ENCODE measurements around the gene TLR5. TPM values are rescaled to one million over a fixed set of nuclear protein-coding genes. Genes with fewer than 3 reads are reported as not detected.
A peak's percentile ranks its signal among the peaks of the same experiment; 100 is the strongest.

The TLR5 gene
- total and polyA plus RNA-seq, 4 donors = 0.20 to 20.9 (median 3.5) TPM

DNA sequence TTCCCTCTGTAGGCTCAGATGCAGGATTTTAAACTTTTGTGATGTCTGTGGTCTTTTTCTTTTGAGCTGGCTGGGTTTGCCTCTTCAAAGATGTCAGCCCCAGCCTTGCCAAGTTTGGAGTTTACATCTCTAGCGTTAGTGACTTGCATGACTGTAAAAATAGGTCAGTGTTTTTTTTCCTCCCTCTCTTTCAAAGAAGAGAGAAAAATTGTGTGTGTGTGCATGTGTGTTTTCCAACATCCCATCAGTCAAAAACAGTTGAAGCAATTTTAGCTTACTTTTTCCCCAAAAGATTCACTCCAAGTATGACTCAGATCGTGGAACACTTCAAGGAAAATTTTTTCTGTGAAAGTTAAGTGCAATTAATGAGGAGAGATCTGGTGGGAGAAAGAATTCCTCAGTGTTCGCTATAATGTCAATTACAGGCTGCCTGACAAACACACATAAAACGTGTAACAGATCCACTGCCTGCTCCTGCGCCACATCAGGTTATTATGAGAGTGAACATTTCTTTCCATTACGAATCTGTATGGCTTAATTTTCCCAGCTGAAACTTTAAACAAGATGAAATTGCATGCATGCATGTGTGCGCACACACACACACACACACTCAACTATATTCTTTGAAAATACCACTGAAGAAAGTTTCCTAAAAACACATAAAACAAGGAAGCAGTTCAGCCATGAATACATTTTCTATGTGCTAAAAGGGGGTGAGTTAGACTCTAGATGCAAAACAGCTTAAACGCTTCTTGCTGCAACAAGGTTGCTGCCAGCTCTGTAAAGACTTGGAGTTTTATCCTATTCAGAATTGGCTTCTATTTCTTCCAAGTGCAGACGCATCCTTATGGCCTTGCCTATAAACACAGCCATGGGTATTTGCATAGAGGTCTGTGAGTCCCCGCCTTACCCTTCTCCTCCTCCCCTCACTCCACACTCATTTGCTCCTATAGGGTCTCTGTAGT is 55.5 kb downstream of the TLR5 start:
- no peaks in the 10 kb centered on the region for H3K4me1 ChIP-seq (ENCODE audit: control insufficient read depth in 1 of 2, insufficient read depth in 2 of 2, low read length in 2 of 2)
- 20 to 24% methylated on average over 10 of the region's 10 CpGs for WGBS, 2 donors
- H3K9me3 ChIP-seq (ENCODE audit: control insufficient read depth, low read length) = no peaks in the 10 kb centered on the region
- no peaks in the 10 kb centered on the region for H3K27me3 ChIP-seq (ENCODE audit: control insufficient read depth in 1 of 2, insufficient read depth in 2 of 2, low read length in 1 of 2)
- intact Hi-C loops (cut with DNase I) = loop anchor here in 1 of 2 donors (2.0 kb wide), 1 partner anchor 351 kb away; the partner anchor contains the start of gene FAM177B
- no peak overlapping the region for H3K4me3 ChIP-seq (ENCODE audit: low read length in 2 of 2)
- no peak overlapping the region for H3K27ac ChIP-seq (ENCODE audit: low read depth in 1 of 2, low read length in 2 of 2)
- no peak for DNase-seq
- H3K36me3 ChIP-seq (ENCODE audit: control insufficient read depth in 1 of 2, insufficient read depth in 2 of 2, low read length in 1 of 2) = no peaks in the 10 kb centered on the region
- no peak for ATAC-seq (ENCODE audit: low FRiP score)

DNA sequence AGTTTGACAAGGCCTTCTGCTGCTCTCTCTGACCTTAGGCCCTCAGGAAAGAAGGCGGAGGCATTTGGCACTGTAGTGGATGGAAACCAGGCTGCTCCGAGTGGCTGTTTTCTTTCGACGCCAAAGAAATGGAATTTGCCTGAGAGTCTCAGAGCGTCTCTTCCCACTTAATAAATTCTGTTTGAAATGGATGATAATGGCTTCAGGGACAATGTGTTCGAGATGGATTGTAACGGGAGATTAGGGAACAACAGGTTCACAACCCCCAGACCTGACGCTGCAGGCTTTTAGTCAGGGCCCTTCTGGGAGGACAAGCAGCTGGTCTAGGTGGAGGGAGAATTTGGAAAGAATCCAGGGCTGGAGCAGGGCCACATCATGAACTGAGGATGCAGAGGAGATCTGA is 58.6 kb downstream of the TLR5 start:
- no peak overlapping the region for H3K4me3 ChIP-seq (ENCODE audit: low read length in 2 of 2)
- ATAC-seq (ENCODE audit: low FRiP score) = no peak
- WGBS, 2 donors = 88 to 90% methylated on average over 8 of the region's 8 CpGs
- H3K9me3 ChIP-seq (ENCODE audit: control insufficient read depth, low read length) = no peaks in the 10 kb centered on the region
- no peak overlapping the region for H3K27ac ChIP-seq (ENCODE audit: low read depth in 1 of 2, low read length in 2 of 2)
- H3K36me3 ChIP-seq (ENCODE audit: control insufficient read depth in 1 of 2, insufficient read depth in 2 of 2, low read length in 1 of 2) = no peaks in the 10 kb centered on the region
- no peak for DNase-seq
- intact Hi-C loops (cut with DNase I) = loop anchor here in 1 of 2 donors (5.0 kb wide), 2 partner anchors 292 to 347 kb away; partner anchors contain the start of gene FAM177B
- H3K4me1 ChIP-seq (ENCODE audit: control insufficient read depth in 1 of 2, insufficient read depth in 2 of 2, low read length in 2 of 2) = no peaks in the 10 kb centered on the region
- H3K27me3 ChIP-seq (ENCODE audit: control insufficient read depth in 1 of 2, insufficient read depth in 2 of 2, low read length in 1 of 2) = no peaks in the 10 kb centered on the region

DNA sequence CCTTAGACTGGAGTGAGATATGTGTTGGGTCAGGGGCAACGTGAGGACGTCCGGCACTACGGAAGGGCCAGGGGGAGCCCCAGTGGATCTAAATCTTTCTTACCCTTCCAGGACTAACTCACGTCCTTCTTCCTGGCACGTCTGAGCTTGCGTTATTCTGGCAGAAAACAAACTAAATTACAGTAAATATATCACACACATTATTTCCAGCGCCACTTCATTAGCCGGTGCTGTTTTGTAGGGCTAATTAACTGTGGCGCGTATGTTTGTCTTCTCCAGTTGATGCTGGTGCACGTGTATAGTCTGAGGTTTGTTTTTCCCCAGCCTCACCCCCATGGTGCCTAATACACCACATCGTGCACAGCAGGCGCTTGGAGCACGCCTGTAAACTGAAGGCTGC is 59.2 kb downstream of the TLR5 start:
- Histone ChIP-seq H3K9me3 (ENCODE audit: control insufficient read depth, low read length) (no peaks in the 10 kb centered on the region), H3K27ac (ENCODE audit: low read depth in 1 of 2, low read length in 2 of 2) (no peak overlapping the region), H3K36me3 (ENCODE audit: control insufficient read depth in 1 of 2, insufficient read depth in 2 of 2, low read length in 1 of 2) (no peaks in the 10 kb centered on the region), H3K4me3 (ENCODE audit: low read length in 2 of 2) (no peak overlapping the region), H3K4me1 (ENCODE audit: control insufficient read depth in 1 of 2, insufficient read depth in 2 of 2, low read length in 2 of 2) (no peaks in the 10 kb centered on the region), H3K27me3 (ENCODE audit: control insufficient read depth in 1 of 2, insufficient read depth in 2 of 2, low read length in 1 of 2) (no peaks in the 10 kb centered on the region)
- intact Hi-C loops (cut with DNase I) = loop anchor here in 1 of 2 donors (5.0 kb wide), 2 partner anchors 292 to 347 kb away; partner anchors contain the start of gene FAM177B
- DNase-seq (no peak), ATAC-seq (ENCODE audit: low FRiP score) (no peak)
- 95% methylated on average over 15 of the region's 15 CpGs for WGBS, 2 donors

DNA sequence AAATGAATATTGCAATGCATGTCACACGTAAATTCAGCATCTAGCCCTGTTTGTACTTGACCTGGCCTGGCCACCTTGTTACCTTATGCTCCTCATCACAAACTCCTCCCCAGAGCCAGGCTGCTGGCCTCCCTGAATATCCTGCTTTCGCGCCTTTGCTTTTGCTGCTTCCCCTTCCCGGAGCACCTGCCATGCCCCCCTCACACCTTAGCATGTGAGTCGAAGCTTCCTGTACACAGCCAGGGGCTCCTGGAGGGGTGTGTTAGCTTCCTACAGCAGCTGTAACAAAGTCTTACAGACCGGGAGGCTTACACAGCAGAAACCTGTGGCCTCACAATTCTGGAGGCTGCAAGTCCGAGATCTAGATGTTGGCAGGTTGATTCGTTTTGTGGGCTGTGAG is 60.1 kb downstream of the TLR5 start:
- H3K4me3 ChIP-seq (ENCODE audit: low read length in 2 of 2) = no peak overlapping the region
- H3K9me3 ChIP-seq (ENCODE audit: control insufficient read depth, low read length) = no peaks in the 10 kb centered on the region
- H3K27me3 ChIP-seq (ENCODE audit: control insufficient read depth in 1 of 2, insufficient read depth in 2 of 2, low read length in 1 of 2) = no peaks in the 10 kb centered on the region
- H3K27ac ChIP-seq (ENCODE audit: low read depth in 1 of 2, low read length in 2 of 2) = no peak overlapping the region
- ATAC-seq (ENCODE audit: low FRiP score) (no peak), DNase-seq (no peak)
- no peaks in the 10 kb centered on the region for H3K36me3 ChIP-seq (ENCODE audit: control insufficient read depth in 1 of 2, insufficient read depth in 2 of 2, low read length in 1 of 2)
- WGBS, 2 donors = 90 to 95% methylated on average over 8 of the region's 8 CpGs
- intact Hi-C loops (cut with DNase I) = loop anchor here in 1 of 2 donors (5.0 kb wide), 2 partner anchors 291 to 346 kb away; partner anchors contain the start of gene FAM177B
- no peaks in the 10 kb centered on the region for H3K4me1 ChIP-seq (ENCODE audit: control insufficient read depth in 1 of 2, insufficient read depth in 2 of 2, low read length in 2 of 2)

DNA sequence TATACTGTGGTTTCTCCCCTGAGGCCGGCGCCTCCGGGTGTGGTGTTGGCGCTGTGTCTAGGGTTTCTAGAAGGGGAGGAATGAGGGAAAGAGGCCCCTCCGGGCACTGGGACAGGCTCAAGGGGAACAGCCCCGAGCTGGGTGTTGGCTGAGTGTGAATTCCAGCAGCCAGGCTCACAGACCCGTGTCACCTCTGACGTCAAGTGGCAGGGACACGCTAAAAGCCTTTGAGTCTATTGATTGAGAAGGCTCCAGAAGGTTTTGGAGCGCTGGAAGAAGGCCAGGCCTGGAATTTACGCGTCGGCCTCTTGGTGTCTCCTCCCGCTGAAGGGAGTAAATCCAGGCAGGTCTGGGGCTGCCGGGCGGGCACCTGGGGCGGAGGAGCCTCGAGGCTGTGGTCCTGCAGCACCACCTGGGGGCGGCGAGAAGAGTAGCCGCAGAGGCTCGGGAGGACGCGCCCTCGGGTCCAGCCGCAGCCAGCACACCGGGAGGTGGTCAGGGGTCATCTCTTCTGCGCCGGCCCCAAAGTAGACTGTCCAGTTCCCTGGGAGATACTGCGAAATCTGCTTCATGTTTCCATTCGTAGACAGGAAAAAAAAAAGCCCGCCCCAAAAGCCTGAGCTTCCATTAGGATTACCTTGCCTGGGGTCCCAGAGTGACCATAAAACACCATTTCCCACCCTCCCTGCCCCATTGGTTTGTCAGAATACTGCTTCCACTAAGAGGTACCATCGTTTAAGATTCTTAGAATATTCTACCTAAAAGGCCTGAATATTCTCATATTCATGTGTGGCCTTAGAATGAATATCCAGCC is 61.7 kb downstream of the TLR5 start:
- ATAC-seq (ENCODE audit: low FRiP score) (peak; percentile 94), DNase-seq (peak; percentile 87 to 93)
- peak overlapping the region in 1 of 2 donors; percentile 44 for H3K4me3 ChIP-seq (ENCODE audit: low read length in 2 of 2)
- no peaks in the 10 kb centered on the region for H3K9me3 ChIP-seq (ENCODE audit: control insufficient read depth, low read length)
- peak overlapping the region in 1 of 2 donors; percentile 20 for H3K27ac ChIP-seq (ENCODE audit: low read depth in 1 of 2, low read length in 2 of 2)
- no peaks in the 10 kb centered on the region for H3K27me3 ChIP-seq (ENCODE audit: control insufficient read depth in 1 of 2, insufficient read depth in 2 of 2, low read length in 1 of 2)
- no peaks in the 10 kb centered on the region for H3K4me1 ChIP-seq (ENCODE audit: control insufficient read depth in 1 of 2, insufficient read depth in 2 of 2, low read length in 2 of 2)
- intact Hi-C loops (cut with DNase I) = loop anchor here (1.0 to 5.0 kb wide), 3 partner anchors 289 to 344 kb away; partner anchors contain the start of gene FAM177B (in 1 of the 2)
- 4% methylated on average over 30 to 33 of the region's 33 CpGs for WGBS, 2 donors
- no peaks in the 10 kb centered on the region for H3K36me3 ChIP-seq (ENCODE audit: control insufficient read depth in 1 of 2, insufficient read depth in 2 of 2, low read length in 1 of 2)

DNA sequence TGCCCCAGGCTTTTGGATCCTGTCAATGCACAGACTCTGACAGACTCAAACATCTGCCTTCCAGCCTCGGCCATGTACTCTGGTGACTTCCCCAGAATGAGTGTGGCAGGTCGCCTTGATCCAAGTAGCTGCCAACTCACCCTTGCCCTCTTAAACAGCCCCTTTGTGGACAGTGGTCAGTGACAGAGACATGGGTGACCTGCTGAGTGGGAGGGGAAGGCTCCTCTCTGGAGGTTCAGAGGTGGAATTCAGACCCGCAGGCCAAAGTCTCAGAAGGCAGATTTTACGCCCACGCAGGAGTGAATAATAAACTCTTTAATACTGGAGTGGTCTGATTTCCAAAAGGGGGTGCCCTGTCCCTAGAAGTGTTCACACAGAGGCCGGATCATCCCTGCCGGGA is 63.5 kb downstream of the TLR5 start:
- H3K9me3 ChIP-seq (ENCODE audit: control insufficient read depth, low read length) = no peaks in the 10 kb centered on the region
- H3K27ac ChIP-seq (ENCODE audit: low read depth in 1 of 2, low read length in 2 of 2) = no peak overlapping the region
- WGBS, 2 donors = 89 to 91% methylated on average over 7 of the region's 7 CpGs
- ATAC-seq (ENCODE audit: low FRiP score) = no peak
- no peak for DNase-seq
- H3K36me3 ChIP-seq (ENCODE audit: control insufficient read depth in 1 of 2, insufficient read depth in 2 of 2, low read length in 1 of 2) = no peaks in the 10 kb centered on the region
- H3K27me3 ChIP-seq (ENCODE audit: control insufficient read depth in 1 of 2, insufficient read depth in 2 of 2, low read length in 1 of 2) = no peaks in the 10 kb centered on the region
- intact Hi-C loops (cut with DNase I) = loop anchor here in 1 of 2 donors (5.0 kb wide), 2 partner anchors 42 to 267 kb away; no protein-coding TSS in a partner anchor
- no peaks in the 10 kb centered on the region for H3K4me1 ChIP-seq (ENCODE audit: control insufficient read depth in 1 of 2, insufficient read depth in 2 of 2, low read length in 2 of 2)
- H3K4me3 ChIP-seq (ENCODE audit: low read length in 2 of 2) = no peak overlapping the region

DNA sequence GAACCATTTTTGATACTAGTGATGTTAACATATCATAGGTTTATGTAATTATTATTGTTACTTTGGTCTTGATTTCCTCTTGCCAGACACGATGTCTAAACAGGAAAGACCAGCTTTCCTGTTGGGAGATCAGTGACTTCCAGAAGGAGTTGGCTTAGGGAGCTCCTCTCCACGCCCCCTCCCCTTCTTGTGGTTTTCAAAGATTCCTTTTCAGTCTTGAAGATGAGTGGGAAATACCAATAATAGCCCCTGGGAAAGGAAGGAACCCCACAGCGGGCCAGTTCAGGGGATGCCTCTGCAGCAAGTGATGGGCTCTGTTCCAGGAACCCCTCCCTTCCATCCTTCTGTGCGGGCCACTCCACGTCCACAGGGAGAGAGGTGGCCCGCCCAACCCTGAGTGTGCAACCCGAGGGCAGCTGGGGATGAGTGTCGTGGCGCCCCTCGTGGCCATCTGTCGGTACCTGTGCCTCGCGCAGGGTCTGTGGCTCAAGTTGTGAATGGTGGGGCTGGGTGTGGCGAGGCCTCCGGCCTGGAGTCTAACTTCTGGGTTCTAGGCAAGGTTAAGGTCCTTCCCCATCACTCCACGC is 65.7 kb downstream of the TLR5 start:
- WGBS, 2 donors = 88 to 90% methylated on average over 16 of the region's 16 CpGs
- Histone ChIP-seq H3K27ac (ENCODE audit: low read depth in 1 of 2, low read length in 2 of 2) (no peak overlapping the region), H3K4me1 (ENCODE audit: control insufficient read depth in 1 of 2, insufficient read depth in 2 of 2, low read length in 2 of 2) (no peaks in the 10 kb centered on the region), H3K36me3 (ENCODE audit: control insufficient read depth in 1 of 2, insufficient read depth in 2 of 2, low read length in 1 of 2) (no peaks in the 10 kb centered on the region), H3K9me3 (ENCODE audit: control insufficient read depth, low read length) (no peaks in the 10 kb centered on the region), H3K4me3 (ENCODE audit: low read length in 2 of 2) (no peak overlapping the region), H3K27me3 (ENCODE audit: control insufficient read depth in 1 of 2, insufficient read depth in 2 of 2, low read length in 1 of 2) (no peaks in the 10 kb centered on the region)
- no peak for DNase-seq
- intact Hi-C loops (cut with DNase I) = loop anchor here in 1 of 2 donors (5.0 kb wide), 2 partner anchors 40 to 265 kb away; no protein-coding TSS in a partner anchor
- no peak for ATAC-seq (ENCODE audit: low FRiP score)

DNA sequence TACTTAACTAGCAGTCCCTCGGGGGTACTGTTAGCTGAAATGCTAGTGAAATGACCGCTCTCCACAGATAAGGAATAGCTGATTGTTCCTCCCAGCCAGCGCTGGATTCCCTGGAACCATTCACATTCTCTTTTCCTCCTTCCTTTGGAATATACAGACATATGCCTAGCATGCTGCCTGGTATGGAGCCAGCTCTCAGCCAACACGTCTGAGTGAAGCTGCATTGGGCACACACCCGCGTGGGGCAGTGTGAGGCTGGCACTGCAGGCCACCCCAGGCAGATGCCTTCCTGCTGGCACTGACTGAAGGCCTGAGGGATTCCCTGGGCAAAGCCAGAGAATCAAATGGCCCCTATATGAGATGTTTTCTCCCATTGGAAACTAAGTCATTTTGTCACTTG is 66.7 kb downstream of the TLR5 start:
- ATAC-seq (ENCODE audit: low FRiP score) = no peak

More for the DNA sequence above, 66.7 kb downstream of the TLR5 start:
- WGBS, 2 donors = 17 to 23% methylated on average over 6 of the region's 6 CpGs
- Histone ChIP-seq H3K36me3 (ENCODE audit: control insufficient read depth in 1 of 2, insufficient read depth in 2 of 2, low read length in 1 of 2) (no peaks in the 10 kb centered on the region), H3K4me1 (ENCODE audit: control insufficient read depth in 1 of 2, insufficient read depth in 2 of 2, low read length in 2 of 2) (no peaks in the 10 kb centered on the region), H3K27me3 (ENCODE audit: control insufficient read depth in 1 of 2, insufficient read depth in 2 of 2, low read length in 1 of 2) (no peaks in the 10 kb centered on the region), H3K9me3 (ENCODE audit: control insufficient read depth, low read length) (no peaks in the 10 kb centered on the region), H3K27ac (ENCODE audit: low read depth in 1 of 2, low read length in 2 of 2) (no peak overlapping the region), H3K4me3 (ENCODE audit: low read length in 2 of 2) (no peak overlapping the region)
- intact Hi-C loops (cut with DNase I) = loop anchor here in 1 of 2 donors (5.0 kb wide), 2 partner anchors 39 to 264 kb away; no protein-coding TSS in a partner anchor
- no peak for DNase-seq

All from aorta (tissue), 5 donors.